Measurements from ENCODE around the gene BUD13. TPM values are rescaled to one million over a fixed set of nuclear protein-coding genes. Genes with fewer than 3 reads are reported as not detected.

BUD13 gene
- total and polyA plus RNA-seq, 9 of the 15 experiments (the other 6 are each of a cell fraction or from before 2014, with no cell fraction given), result 9.5 to 34.1 (median 27.1) TPM

DNA sequence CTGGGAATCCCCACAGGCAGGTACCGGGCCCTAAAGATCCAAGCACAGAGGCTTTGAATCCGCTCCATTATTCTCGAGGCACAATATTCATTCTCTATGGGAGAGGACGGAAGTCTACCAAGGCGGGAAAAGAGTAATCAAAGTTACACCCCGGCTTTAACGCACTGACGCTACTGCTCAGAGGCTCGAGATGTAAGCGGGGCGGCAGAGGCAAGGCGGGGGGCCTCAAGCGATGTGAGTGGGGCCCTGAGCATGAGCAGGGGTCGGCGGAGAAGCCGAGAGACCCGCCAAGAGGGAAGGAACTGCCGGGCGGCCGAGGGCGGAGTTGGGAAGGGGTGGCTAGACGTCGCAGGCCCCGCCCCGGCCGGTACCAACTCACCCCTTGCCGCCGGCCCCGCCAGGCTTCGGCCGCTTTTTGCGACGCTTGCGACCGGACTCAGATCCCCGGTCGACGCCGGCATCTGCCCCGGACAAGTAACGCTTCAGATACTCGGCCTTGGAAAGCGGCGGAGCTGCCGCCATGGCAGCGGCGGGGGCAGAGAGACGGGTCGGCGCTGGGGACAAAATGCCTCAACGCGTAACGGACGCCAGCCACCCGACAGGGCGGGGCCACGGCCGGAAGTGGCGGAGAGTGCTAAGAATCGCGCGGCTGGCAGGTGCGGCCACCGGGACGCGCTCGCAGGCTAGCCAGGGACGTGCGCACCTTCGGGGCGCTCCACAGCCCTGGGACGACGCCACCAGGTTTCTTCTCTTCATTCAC is at the start of gene BUD13 (continued):
- TF ChIP-seq, protein P1, sequence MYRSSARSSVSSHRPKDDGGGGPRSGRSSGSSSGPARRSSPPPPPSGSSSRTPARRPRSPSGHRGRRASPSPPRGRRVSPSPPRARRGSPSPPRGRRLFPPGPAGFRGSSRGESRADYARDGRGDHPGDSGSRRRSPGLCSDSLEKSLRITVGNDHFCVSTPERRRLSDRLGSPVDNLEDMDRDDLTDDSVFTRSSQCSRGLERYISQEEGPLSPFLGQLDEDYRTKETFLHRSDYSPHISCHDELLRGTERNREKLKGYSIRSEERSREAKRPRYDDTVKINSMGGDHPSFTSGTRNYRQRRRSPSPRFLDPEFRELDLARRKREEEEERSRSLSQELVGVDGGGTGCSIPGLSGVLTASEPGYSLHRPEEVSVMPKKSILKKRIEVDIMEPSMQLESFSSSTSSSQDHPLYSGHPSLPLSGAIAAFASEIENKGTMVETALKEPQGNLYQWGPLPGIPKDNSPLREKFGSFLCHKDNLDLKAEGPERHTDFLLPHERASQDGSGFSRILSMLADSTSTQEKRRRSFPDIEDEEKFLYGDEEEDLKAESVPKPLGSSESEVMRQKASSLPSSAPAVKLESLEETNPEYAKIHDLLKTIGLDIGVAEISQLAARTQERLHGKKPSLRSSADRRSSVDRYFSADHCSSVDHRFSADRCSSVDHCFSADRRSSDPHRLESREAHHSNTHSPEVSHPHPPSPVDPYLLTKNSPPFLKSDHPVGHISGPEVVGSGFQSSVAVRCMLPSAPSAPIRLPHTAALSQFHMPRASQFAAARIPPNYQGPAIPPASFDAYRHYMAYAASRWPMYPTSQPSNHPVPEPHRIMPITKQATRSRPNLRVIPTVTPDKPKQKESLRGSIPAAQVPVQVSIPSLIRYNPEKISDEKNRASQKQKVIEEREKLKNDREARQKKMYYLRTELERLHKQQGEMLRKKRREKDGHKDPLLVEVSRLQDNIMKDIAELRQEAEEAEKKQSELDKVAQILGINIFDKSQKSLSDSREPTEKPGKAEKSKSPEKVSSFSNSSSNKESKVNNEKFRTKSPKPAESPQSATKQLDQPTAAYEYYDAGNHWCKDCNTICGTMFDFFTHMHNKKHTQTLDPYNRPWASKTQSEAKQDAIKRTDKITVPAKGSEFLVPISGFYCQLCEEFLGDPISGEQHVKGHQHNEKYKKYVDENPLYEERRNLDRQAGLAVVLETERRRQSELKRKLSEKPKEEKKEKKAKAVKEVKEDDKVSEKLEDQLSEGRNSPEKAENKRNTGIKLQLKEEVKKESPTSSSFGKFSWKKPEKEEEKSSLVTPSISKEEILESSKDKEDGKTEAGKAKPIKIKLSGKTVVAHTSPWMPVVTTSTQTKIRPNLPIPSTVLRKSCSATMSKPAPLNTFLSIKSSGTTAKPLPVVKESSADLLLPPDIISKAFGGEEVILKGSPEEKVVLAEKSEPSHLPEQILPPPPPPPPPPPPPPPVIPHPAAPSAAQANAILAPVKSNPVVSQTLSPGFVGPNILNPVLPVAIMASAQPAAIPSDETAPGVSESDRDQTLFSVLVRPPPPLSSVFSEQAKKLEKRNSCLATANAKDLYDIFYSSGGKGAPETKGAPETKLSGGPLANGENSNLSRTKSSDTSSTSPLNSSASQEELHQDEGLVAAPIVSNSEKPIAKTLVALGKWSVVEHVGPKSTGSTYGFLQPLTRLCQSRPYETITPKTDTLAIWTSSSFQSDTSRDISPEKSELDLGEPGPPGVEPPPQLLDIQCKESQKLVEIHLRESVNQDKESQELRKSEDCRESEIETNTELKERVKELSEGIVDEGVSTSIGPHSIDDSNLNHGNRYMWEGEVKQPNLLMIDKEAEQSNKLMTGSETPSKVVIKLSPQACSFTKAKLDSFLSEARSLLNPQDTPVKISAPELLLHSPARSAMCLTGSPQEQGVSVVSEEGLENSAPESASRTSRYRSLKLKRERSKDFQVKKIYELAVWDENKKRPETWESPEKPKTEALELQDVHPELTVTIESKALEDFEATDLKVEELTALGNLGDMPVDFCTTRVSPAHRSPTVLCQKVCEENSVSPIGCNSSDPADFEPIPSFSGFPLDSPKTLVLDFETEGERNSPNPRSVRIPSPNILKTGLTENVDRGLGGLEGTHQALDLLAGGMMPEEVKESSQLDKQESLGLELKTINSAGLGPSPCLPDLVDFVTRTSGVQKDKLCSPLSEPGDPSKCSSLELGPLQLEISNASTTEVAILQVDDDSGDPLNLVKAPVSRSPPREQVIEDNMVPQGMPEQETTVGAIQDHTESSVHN (IDR thresholded peaks at IDR 0.05; ENCODE audit: borderline replicate concordance in 1 of 2, low read depth in 1 of 2), result no peak
- TF ChIP-seq, protein P2, sequence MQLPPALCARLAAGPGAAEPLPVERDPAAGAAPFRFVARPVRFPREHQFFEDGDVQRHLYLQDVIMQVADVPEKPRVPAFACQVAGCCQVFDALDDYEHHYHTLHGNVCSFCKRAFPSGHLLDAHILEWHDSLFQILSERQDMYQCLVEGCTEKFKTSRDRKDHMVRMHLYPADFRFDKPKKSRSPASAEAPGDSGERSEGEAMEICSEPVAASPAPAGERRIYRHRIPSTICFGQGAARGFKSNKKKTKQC (CRISPR knock-in tag; IDR thresholded peaks at IDR 0.05), result peak; percentile 78; the same call in 1 of the 2 replicates
- no peak for TF ChIP-seq SRSF7 (optimal IDR thresholded peaks at IDR 0.05; ENCODE audit: low read depth, low read length)
